H1 (cell line): ENCODE data around the gene SLC8A3. TPM values are rescaled to one million over a fixed set of nuclear protein-coding genes. Genes with fewer than 3 reads are reported as not detected.

ENCODE experiments used
- CTCF ChIA-PET: fragments of 300-600 bp; sonication (Branson Sonifier 250); formaldehyde crosslinking; loops from one replicate; lab custom pipeline; 2021; ENCODE audit not compliant: partially characterized antibody; lab: Charles Lee
- POLR2A ChIA-PET: fragments of 300-600 bp; sonication (Branson Sonifier 250); formaldehyde crosslinking; loops from one replicate; lab custom pipeline; 2021; ENCODE audit warnings: inconsistent platforms; ENCODE audit not compliant: partially characterized antibody; lab: Charles Lee
- DNase-seq, 2 experiments: peaks; one replicate each; pipeline versions ENCODE4 v3.0.0 to v3.0.0-alpha.2; 2010 to 2022; ENCODE audit warnings: low spot score in 2 of 2, low read depth in 1 of 2, mixed read lengths in 1 of 2
- FAIRE-seq: peaks from 2 replicates; lab custom pipeline; 2011; peaks lifted over from hg19 to GRCh38; lab: Jason Lieb, UNC
- H2AFZ ChIP-seq: 2 replicates; pipeline ENCODE4 v1.8.1; 2012; ENCODE audit warnings: low read length, inconsistent platforms
- H2AK5ac ChIP-seq: 2 replicates; pipeline ENCODE4 v1.6.1; 2013; ENCODE audit warnings: low read depth, low read length
- H2BK120ac ChIP-seq: replicated peaks from 2 replicates; pipeline ENCODE3; 2013; ENCODE audit warnings: low read depth, low read length, inconsistent platforms
- H2BK12ac ChIP-seq: 2 replicates; pipeline ENCODE4 v1.6.1; 2013; ENCODE audit warnings: low read depth, low read length
- H2BK15ac ChIP-seq: 2 replicates; pipeline ENCODE4 v1.6.1; 2013; ENCODE audit warnings: low read length
- H2BK20ac ChIP-seq: 2 replicates; pipeline ENCODE4 v1.6.1; 2013; ENCODE audit warnings: low read length
- H2BK5ac ChIP-seq: 2 replicates; pipeline ENCODE4 v1.6.1; 2013; ENCODE audit warnings: low read depth, low read length
- H3K14ac ChIP-seq: 2 replicates; pipeline ENCODE4 v1.6.1; 2013; ENCODE audit warnings: inconsistent platforms; ENCODE audit not compliant: insufficient read length
- H3K18ac ChIP-seq: 2 replicates; pipeline ENCODE4 v1.6.1; 2013; ENCODE audit warnings: low read length; ENCODE audit errors: extremely low read depth
- H3K23ac ChIP-seq: 2 replicates; pipeline ENCODE4 v1.6.1; 2013; ENCODE audit warnings: inconsistent platforms; ENCODE audit not compliant: insufficient read length
- H3K23me2 ChIP-seq: 2 replicates; pipeline ENCODE4 v1.6.1; 2013; ENCODE audit warnings: low read depth, low read length
- H3K27ac ChIP-seq: 2 replicates; pipeline ENCODE4 v1.6.1; 2011; ENCODE audit warnings: low read depth, low read length, inconsistent platforms
- H3K27me3 ChIP-seq, 4 experiments: replicated peaks in 1 of 4; 1 replicate in 1 of 4; 2 replicates in 3 of 4; pipeline versions ENCODE4 v1.6.1 to v1.8.1; 2011 to 2013; ENCODE audit warnings: low read length in 3 of 4, mild to moderate bottlenecking in 3 of 4, inconsistent platforms in 2 of 4, mixed read lengths in 2 of 4, moderate library complexity in 1 of 4; ENCODE audit not compliant: control insufficient read depth in 3 of 4, insufficient read depth in 3 of 4; ENCODE audit errors: extremely low read depth in 1 of 4
- H3K36me3 ChIP-seq, 4 experiments: 2 replicates each; pipeline versions ENCODE4 v1.6.1 to v1.8.1; 2011 to 2013; ENCODE audit warnings: mild to moderate bottlenecking in 4 of 4, low read length in 3 of 4, moderate library complexity in 2 of 4, control low read depth in 1 of 4, inconsistent platforms in 1 of 4; ENCODE audit not compliant: insufficient read depth in 4 of 4, control insufficient read depth in 2 of 4
- H3K4ac ChIP-seq: replicated peaks from 2 replicates; pipeline ENCODE3; 2013; ENCODE audit warnings: low read length, low read depth, mixed read lengths, inconsistent platforms; ENCODE audit not compliant: insufficient read length
- H3K4me1 ChIP-seq, 4 experiments: replicated peaks in 1 of 4; 1 replicate in 1 of 4; 2 replicates in 3 of 4; pipeline versions ENCODE4 v1.6.1 to v1.8.1; 2011 to 2013; ENCODE audit warnings: low read length in 3 of 4, inconsistent platforms in 2 of 4, mixed read lengths in 1 of 4; ENCODE audit not compliant: insufficient read depth in 4 of 4, control insufficient read depth in 3 of 4
- H3K4me2 ChIP-seq, 2 experiments: 2 replicates each; pipeline versions ENCODE4 v1.6.1 to v1.8.1; 2011 to 2013; ENCODE audit warnings: low read depth in 2 of 2, low read length in 2 of 2, control low read depth in 1 of 2, inconsistent platforms in 1 of 2, mild to moderate bottlenecking in 1 of 2; ENCODE audit not compliant: insufficient read depth in 1 of 2
- H3K4me3 ChIP-seq, 4 experiments: fragments of 200-600, 300-600 bp in 1 of 4; sonication (generic), shearing (Covaris generic), sonication (Bioruptor Twin) in 1 of 4; 2 replicates each; pipeline versions ENCODE4 v1.5.1 to v1.8.1; 2011 to 2016; ENCODE audit warnings: low read length in 4 of 4, low read depth in 3 of 4, control low read depth in 2 of 4, inconsistent platforms in 2 of 4, mild to moderate bottlenecking in 2 of 4, mixed read lengths in 1 of 4, moderate library complexity in 1 of 4; ENCODE audit not compliant: insufficient read depth in 2 of 4; ENCODE audit errors: extremely low read depth in 1 of 4
- H3K56ac ChIP-seq: replicated peaks from 2 replicates; pipeline ENCODE3; 2013; ENCODE audit warnings: low read depth, mild to moderate bottlenecking, mixed read lengths, low read length, inconsistent platforms; ENCODE audit not compliant: insufficient read length
- H3K79me1 ChIP-seq: 2 replicates; pipeline ENCODE4 v1.6.1; 2013; ENCODE audit warnings: low read depth, low read length, control low read depth
- H3K79me2 ChIP-seq, 2 experiments: 2 replicates each; pipeline versions ENCODE4 v1.6.1 to v1.8.1; 2012 to 2013; ENCODE audit warnings: low read length in 2 of 2, mild to moderate bottlenecking in 2 of 2, inconsistent platforms in 1 of 2; ENCODE audit not compliant: insufficient read depth in 2 of 2, control insufficient read depth in 1 of 2
- H3K9ac ChIP-seq, 4 experiments: replicated peaks in 1 of 4; 1 replicate in 1 of 4; 2 replicates in 3 of 4; pipeline versions ENCODE4 v1.6.1 to v1.8.1; 2011 to 2013; ENCODE audit warnings: low read depth in 3 of 4, low read length in 3 of 4, control low read depth in 2 of 4, mild to moderate bottlenecking in 2 of 4, moderate library complexity in 2 of 4, inconsistent platforms in 1 of 4; ENCODE audit errors: extremely low read depth in 1 of 4
- H3K9me3 ChIP-seq, 2 experiments: 2 replicates each; pipeline versions ENCODE4 v1.6.1 to v1.8.1; 2012 to 2013; ENCODE audit warnings: mild to moderate bottlenecking in 2 of 2, moderate library complexity in 2 of 2, control low read depth in 1 of 2, inconsistent platforms in 1 of 2, low read depth in 1 of 2, low read length in 1 of 2, mixed read lengths in 1 of 2; ENCODE audit not compliant: insufficient read depth in 2 of 2
- H4K20me1 ChIP-seq, 2 experiments: replicated peaks in 1 of 2; 2 replicates each; pipeline versions ENCODE3 to v1.8.1; 2011 to 2013; ENCODE audit warnings: inconsistent platforms in 2 of 2, low read length in 2 of 2, mild to moderate bottlenecking in 1 of 2; ENCODE audit not compliant: insufficient read depth in 2 of 2, control insufficient read depth in 1 of 2
- H4K5ac ChIP-seq: 2 replicates; pipeline ENCODE4 v1.6.1; 2013; ENCODE audit warnings: low read length, low read depth, mixed read lengths, inconsistent platforms; ENCODE audit not compliant: insufficient read length
- H4K8ac ChIP-seq: 2 replicates; pipeline ENCODE4 v1.8.0; 2013; ENCODE audit warnings: mild to moderate bottlenecking, moderate library complexity, low read length, inconsistent platforms; ENCODE audit not compliant: insufficient read depth; ENCODE audit errors: extremely low read depth
- H4K91ac ChIP-seq: replicated peaks from 2 replicates; pipeline ENCODE3; 2013; ENCODE audit warnings: low read length, mixed read lengths, inconsistent platforms; ENCODE audit not compliant: insufficient read length
- CBX8 ChIP-seq: fragments of 300-800, 300-1000 bp; sonication (generic); IDR thresholded peaks from 2 replicates; pipeline ENCODE4 v1.7.1; 2016; ENCODE audit warnings: low read depth, low read length, borderline replicate concordance
- CTBP2 ChIP-seq: IDR thresholded peaks from 2 replicates; pipeline ENCODE4 v1.7.0; 2011; ENCODE audit warnings: borderline replicate concordance, mild to moderate bottlenecking, moderate library complexity, mixed read lengths, low read length; ENCODE audit not compliant: insufficient read depth, insufficient read length
- GTF2F1 ChIP-seq: IDR thresholded peaks from 2 replicates; pipeline ENCODE4 v1.6.1; 2012; ENCODE audit warnings: low read depth, low read length, improper control_type of control experiment, borderline replicate concordance
- KDM5A ChIP-seq: fragments of 200-600 bp; IDR thresholded peaks from 2 replicates; pipeline ENCODE4 v1.7.1; 2012; ENCODE audit warnings: mild to moderate bottlenecking, low read length, inconsistent platforms, mixed read lengths
- WGBS, 2 experiments: shearing (Covaris generic) in 1 of 2; methylation state at CpG; one replicate each; pipeline versions ENCODE4 v1.1.6 to v1.1.7; 2013 to 2015; ENCODE audit warnings: low lambda C conversion rate in 2 of 2, mixed read lengths in 2 of 2, inconsistent platforms in 1 of 2, low coverage in 1 of 2, missing lambda C conversion rate in 1 of 2; ENCODE audit not compliant: insufficient replicate concordance in 2 of 2, insufficient coverage in 1 of 2, insufficient read length in 1 of 2; ENCODE audit errors: extremely low coverage in 1 of 2, missing lambda C conversion rate in 1 of 2; 5-methylcytosine and 5-hydroxymethylcytosine counted together
- polyA plus RNA-seq, 7 experiments: library from polyadenylated mRNA; depleted of rRNA in 3 of 7; stranded (reverse) in 5 of 7; unstranded in 2 of 7; fragments of >200 nt in 5 of 7; fragments of 200-250 nt in 2 of 7; gene quantifications; 1 replicate in 5 of 7; 2 replicates in 1 of 7; 4 replicates in 1 of 7; pipeline versions ENCODE4 v1.2.1 to v1.2.3, GENCODE V29; 2011 to 2013; ENCODE audit warnings: missing spikeins in 2 of 7, mixed read lengths in 2 of 7
- total RNA-seq: library from RNA; stranded (reverse); fragmentation: NEBNext Ultra II Directional; extraction: Animal tissue kit (Norgen Biotek cat#: 25700); gene quantifications from 2 replicates; pipeline ENCODE4 v1.2.1, GENCODE V29; 2021

Gene SLC8A3
- total and polyA plus RNA-seq, 2 of the 8 experiments (the other 6 are each of a cell fraction or from before 2014, with no cell fraction given): 0.38 to 1.1 TPM

DNA sequence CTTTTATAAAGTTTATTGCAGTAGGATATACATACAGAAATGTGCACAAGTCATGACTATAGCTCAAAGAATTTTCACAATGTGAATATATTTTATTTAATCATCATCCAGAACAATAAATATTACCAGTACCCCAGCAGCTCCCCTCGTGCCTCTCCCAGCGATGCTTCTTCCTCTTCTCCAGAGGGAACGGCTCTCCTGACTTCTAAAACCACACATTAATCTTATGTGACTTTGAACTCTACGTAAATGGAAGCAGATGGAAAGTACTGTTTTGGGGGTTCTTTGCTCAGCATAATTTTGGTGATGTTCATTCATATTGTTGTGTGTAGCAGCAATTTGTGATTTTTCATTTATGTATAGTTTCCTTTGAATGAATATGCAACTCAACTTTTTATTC, 4.6 kb upstream of the SLC8A3 start:
- Histone ChIP-seq H2BK5ac (no peak overlapping the region), H4K20me1 (no peaks in the 10 kb centered on the region), H3K79me2 (no peaks in the 10 kb centered on the region), H3K4me1 (peaks cover 2 to 10% (median 4%) of the 10 kb centered on the region in 4 experiments; a peak in 6 of 7 replicates), H3K79me1 (no peaks in the 10 kb centered on the region), H4K5ac (no peak overlapping the region), H3K18ac (no peak overlapping the region), H2BK120ac (no peak overlapping the region), H2BK15ac (no peak overlapping the region), H3K9ac (no peak overlapping the region), H3K27me3 (peaks cover 9 to 21% (median 19%) of the 10 kb centered on the region in 4 experiments), H3K23me2 (peaks cover 10% of the 10 kb centered on the region), H2BK12ac (no peak overlapping the region), H3K4me2 (no peak overlapping the region), H3K4ac (no peak overlapping the region), H3K27ac (no peak overlapping the region), H2AK5ac (no peak overlapping the region), H2AFZ (no peak overlapping the region), H3K23ac (no peak overlapping the region), H3K4me3 (no peak overlapping the region), H3K9me3 (no peaks in the 10 kb centered on the region), H2BK20ac (no peak overlapping the region), H4K91ac (no peak overlapping the region), H3K56ac (no peak overlapping the region), H4K8ac (no peak overlapping the region), H3K14ac (no peak overlapping the region), H3K36me3 (no peaks in the 10 kb centered on the region)
- FAIRE-seq: no peak
- ChIA-PET CTCF (interaction anchor here (0.8 kb wide), 2 partner anchors 11 to 106 kb away, joined by 4 to 5 read pairs; no protein-coding TSS in a partner anchor), POLR2A (no interaction called here)
- no peak for DNase-seq
- WGBS, 2 experiments: 85% methylated on average over 4 of the region's 4 CpGs; no CpG with 5 or more reads in 1 of the 2 experiments
- no peak for TF ChIP-seq CTBP2
- no peak for TF ChIP-seq GTF2F1
- no peak for TF ChIP-seq CBX8
- no peak for TF ChIP-seq KDM5A
